ENCODE data around the gene EVPL. TPM values are rescaled to one million over a fixed set of nuclear protein-coding genes. Genes with fewer than 3 reads are reported as not detected.

EVPL gene
- total and polyA plus RNA-seq, 2 of the 13 experiments (the other 11 are each of a cell fraction or from before 2014, with no cell fraction given), result 2.1 to 8.2 TPM

- POLR2A ChIA-PET, result interaction anchor here (11.5 kb wide), 1 partner anchor 13 kb away, joined by 481 read pairs; the partner anchor contains the start of gene CDK3
- TF ChIP-seq ZSCAN5A (CRISPR knock-in tag; IDR thresholded peaks at IDR 0.05; ENCODE audit: borderline replicate concordance), result no peak
- TF ChIP-seq GMEB2 (CRISPR knock-in tag; IDR thresholded peaks at IDR 0.05; ENCODE audit: low read depth), result no peak
- TF ChIP-seq DPF2 (CRISPR knock-in tag; IDR thresholded peaks at IDR 0.05; ENCODE audit: borderline replicate concordance, low read depth), result no peak
- TF ChIP-seq THAP9 (CRISPR knock-in tag; IDR thresholded peaks at IDR 0.05; ENCODE audit: borderline replicate concordance), result no peak
- no peak for TF ChIP-seq RBAK (CRISPR knock-in tag; IDR thresholded peaks at IDR 0.05)
- intact Hi-C loops (cut with micrococcal nuclease; ENCODE audit: unreplicated experiment), result no loop called here
- WGBS (ENCODE audit: low lambda C conversion rate), result 96% methylated on average over 4 of the region's 4 CpGs
- no peak overlapping the region for H3K27ac ChIP-seq (ENCODE audit: extremely low read length, insufficient read depth, low read length)
- H3K79me2 ChIP-seq (ENCODE audit: insufficient read depth, low read length), result no peaks in the 10 kb centered on the region
- H2AFZ ChIP-seq (ENCODE audit: low read length), result no peak overlapping the region
- BruUV-seq (replicated peaks), result no TSS peak
- in situ Hi-C loops (cut with HindIII; ENCODE audit: extremely low pct_ligation_motif_present, low pct_unique_long_range_greater_than_20kb), result no loop called here
- peaks cover 51% of the 10 kb centered on the region for H3K4me1 ChIP-seq (ENCODE audit: insufficient read depth, low read length)
- H4K20me1 ChIP-seq (ENCODE audit: insufficient read depth, low read length), result no peaks in the 10 kb centered on the region
- H3K36me3 ChIP-seq (replicated peaks in 1 of 2; ENCODE audit: control insufficient read depth in 1 of 2, insufficient read depth in 2 of 2, low read length in 2 of 2), result peaks cover 1 to 9% of the 10 kb centered on the region in 2 experiments; a peak in 3 of 5 replicates
- ATAC-seq (no peak), FAIRE-seq (no peak), DNase-seq (ENCODE audit: low spot score) (no peak)
- H3K4me3 ChIP-seq (replicated peaks in 1 of 3; ENCODE audit: insufficient read depth in 1 of 3, low read depth in 2 of 3, low read length in 3 of 3), result no peak overlapping the region
- H3K9ac ChIP-seq (ENCODE audit: insufficient read depth, low read depth, low read length), result no peak overlapping the region
- H3K27me3 ChIP-seq (ENCODE audit: control insufficient read depth in 1 of 2, insufficient read depth in 2 of 2, low read length in 2 of 2), result no peaks in the 10 kb centered on the region
- H3K9me3 ChIP-seq (ENCODE audit: low read length), result no peaks in the 10 kb centered on the region
- H3K4me2 ChIP-seq (ENCODE audit: low read depth, low read length), result no peak overlapping the region
- CTCF ChIA-PET (ENCODE audit: low intra/inter-chr PET ratio, low total read pairs), result no interaction called here
Observed at GRCh38 chr17:75985986-75986385, 41.1 kb downstream of the EVPL start.

All from HepG2 (cell line).